ENCODE results near the gene PIGN.

Gene PIGN

GRCh38 chr18:62106271-62106670 lies 80.6 kb downstream of the PIGN start:
- Mint-ChIP-seq H3K36me3 (ENCODE audit: low read depth) (peaks cover 33% of the 10 kb centered on the region), H3K9me3 (no peaks in the 10 kb centered on the region), H3K4me3 (no peak overlapping the region), H3K4me1 (ENCODE audit: low read depth) (peaks cover 5% of the 10 kb centered on the region), H3K27ac (no peak overlapping the region), H3K27me3 (no peaks in the 10 kb centered on the region)
- no peak for DNase-seq

GRCh38 chr18:62105376-62105775 lies 81.5 kb downstream of the PIGN start:
- no peak overlapping the region for H3K4me3 Mint-ChIP-seq
- H3K9me3 Mint-ChIP-seq = no peaks in the 10 kb centered on the region
- H3K4me1 Mint-ChIP-seq (ENCODE audit: low read depth) = peaks cover 7% of the 10 kb centered on the region
- DNase-seq = no peak
- no peaks in the 10 kb centered on the region for H3K27me3 Mint-ChIP-seq
- H3K36me3 Mint-ChIP-seq (ENCODE audit: low read depth) = peaks cover 41% of the 10 kb centered on the region
- H3K27ac Mint-ChIP-seq = no peak overlapping the region

GRCh38 chr18:62102221-62102620 lies 84.6 kb downstream of the PIGN start:
- H3K36me3 Mint-ChIP-seq (ENCODE audit: low read depth) = peaks cover 63% of the 10 kb centered on the region
- H3K4me3 Mint-ChIP-seq = no peak overlapping the region
- H3K27ac Mint-ChIP-seq = no peak overlapping the region
- H3K27me3 Mint-ChIP-seq = no peaks in the 10 kb centered on the region
- peaks cover 4% of the 10 kb centered on the region for H3K9me3 Mint-ChIP-seq
- no peak for DNase-seq
- peaks cover 7% of the 10 kb centered on the region for H3K4me1 Mint-ChIP-seq (ENCODE audit: low read depth)

GRCh38 chr18:62101321-62101721 lies 85.5 kb downstream of the PIGN start:
- H3K4me1 Mint-ChIP-seq (ENCODE audit: low read depth) = peaks cover 7% of the 10 kb centered on the region
- H3K36me3 Mint-ChIP-seq (ENCODE audit: low read depth) = peaks cover 61% of the 10 kb centered on the region
- peaks cover 4% of the 10 kb centered on the region for H3K9me3 Mint-ChIP-seq
- no peak overlapping the region for H3K4me3 Mint-ChIP-seq
- no peak for DNase-seq
- no peaks in the 10 kb centered on the region for H3K27me3 Mint-ChIP-seq
- H3K27ac Mint-ChIP-seq = no peak overlapping the region

GRCh38 chr18:62098960-62099359 lies 87.9 kb downstream of the PIGN start:
- Mint-ChIP-seq H3K9me3 (peaks cover 4% of the 10 kb centered on the region), H3K27ac (no peak overlapping the region), H3K4me1 (ENCODE audit: low read depth) (peaks cover 12% of the 10 kb centered on the region), H3K36me3 (ENCODE audit: low read depth) (peaks cover 58% of the 10 kb centered on the region), H3K27me3 (no peaks in the 10 kb centered on the region), H3K4me3 (no peak overlapping the region)
- DNase-seq = no peak

- H3K9me3 Mint-ChIP-seq = peaks cover 4% of the 10 kb centered on the region
- H3K4me3 Mint-ChIP-seq = no peak overlapping the region
- H3K36me3 Mint-ChIP-seq (ENCODE audit: low read depth) = peaks cover 58% of the 10 kb centered on the region
- H3K27me3 Mint-ChIP-seq = no peaks in the 10 kb centered on the region
- H3K27ac Mint-ChIP-seq = no peak overlapping the region
- no peak for DNase-seq
- H3K4me1 Mint-ChIP-seq (ENCODE audit: low read depth) = peaks cover 12% of the 10 kb centered on the region
These were observed 89.2 kb downstream of the PIGN start for GRCh38 chr18:62097698-62098097.

GRCh38 chr18:62091487-62092120 lies 95.3 kb downstream of the PIGN start:
- H3K4me3 Mint-ChIP-seq = no peak overlapping the region
- no peaks in the 10 kb centered on the region for H3K9me3 Mint-ChIP-seq
- H3K27me3 Mint-ChIP-seq = no peaks in the 10 kb centered on the region
- H3K4me1 Mint-ChIP-seq (ENCODE audit: low read depth) = peaks cover 28% of the 10 kb centered on the region
- no peak overlapping the region for H3K27ac Mint-ChIP-seq
- H3K36me3 Mint-ChIP-seq (ENCODE audit: low read depth) = peaks cover 22% of the 10 kb centered on the region
- no peak for DNase-seq

GRCh38 chr18:62089174-62089573 lies 97.7 kb downstream of the PIGN start:
- no peak for DNase-seq
- H3K27me3 Mint-ChIP-seq = no peaks in the 10 kb centered on the region
- H3K4me3 Mint-ChIP-seq = no peak overlapping the region
- no peaks in the 10 kb centered on the region for H3K9me3 Mint-ChIP-seq
- H3K27ac Mint-ChIP-seq = no peak overlapping the region
- peaks cover 31% of the 10 kb centered on the region for H3K4me1 Mint-ChIP-seq (ENCODE audit: low read depth)
- peaks cover 33% of the 10 kb centered on the region for H3K36me3 Mint-ChIP-seq (ENCODE audit: low read depth)

- Mint-ChIP-seq H3K36me3 (ENCODE audit: low read depth) (peaks cover 37% of the 10 kb centered on the region), H3K4me3 (no peak overlapping the region), H3K9me3 (no peaks in the 10 kb centered on the region), H3K4me1 (ENCODE audit: low read depth) (peaks cover 31% of the 10 kb centered on the region), H3K27ac (no peak overlapping the region), H3K27me3 (no peaks in the 10 kb centered on the region)
- no peak for DNase-seq
These were observed 98.7 kb downstream of the PIGN start for GRCh38 chr18:62088156-62088555.

- Mint-ChIP-seq H3K27me3 (no peaks in the 10 kb centered on the region), H3K36me3 (ENCODE audit: low read depth) (peaks cover 44% of the 10 kb centered on the region), H3K4me3 (no peak overlapping the region), H3K27ac (no peak overlapping the region), H3K9me3 (no peaks in the 10 kb centered on the region), H3K4me1 (ENCODE audit: low read depth) (peaks cover 33% of the 10 kb centered on the region)
- DNase-seq = no peak
These were observed 101.1 kb downstream of the PIGN start for GRCh38 chr18:62085756-62086155.

- Mint-ChIP-seq H3K4me3 (no peak overlapping the region), H3K4me1 (ENCODE audit: low read depth) (peaks cover 13% of the 10 kb centered on the region), H3K27me3 (no peaks in the 10 kb centered on the region), H3K36me3 (ENCODE audit: low read depth) (peaks cover 38% of the 10 kb centered on the region), H3K9me3 (no peaks in the 10 kb centered on the region), H3K27ac (no peak overlapping the region)
- no peak for DNase-seq
These were observed 105.0 kb downstream of the PIGN start for GRCh38 chr18:62081761-62082294.

GRCh38 chr18:62081248-62081647 lies 105.6 kb downstream of the PIGN start:
- peaks cover 9% of the 10 kb centered on the region for H3K4me1 Mint-ChIP-seq (ENCODE audit: low read depth)
- no peak overlapping the region for H3K4me3 Mint-ChIP-seq
- peaks cover 34% of the 10 kb centered on the region for H3K36me3 Mint-ChIP-seq (ENCODE audit: low read depth)
- no peak for DNase-seq
- H3K27ac Mint-ChIP-seq = no peak overlapping the region
- H3K9me3 Mint-ChIP-seq = no peaks in the 10 kb centered on the region
- H3K27me3 Mint-ChIP-seq = no peaks in the 10 kb centered on the region

- H3K27ac Mint-ChIP-seq = no peak overlapping the region
- H3K36me3 Mint-ChIP-seq (ENCODE audit: low read depth) = peaks cover 25% of the 10 kb centered on the region
- no peaks in the 10 kb centered on the region for H3K9me3 Mint-ChIP-seq
- no peak for DNase-seq
- no peaks in the 10 kb centered on the region for H3K27me3 Mint-ChIP-seq
- peaks cover 2% of the 10 kb centered on the region for H3K4me1 Mint-ChIP-seq (ENCODE audit: low read depth)
- no peak overlapping the region for H3K4me3 Mint-ChIP-seq
These were observed 106.5 kb downstream of the PIGN start for GRCh38 chr18:62080172-62080900.

- no peak for DNase-seq
- no peaks in the 10 kb centered on the region for H3K4me1 Mint-ChIP-seq (ENCODE audit: low read depth)
- no peaks in the 10 kb centered on the region for H3K27me3 Mint-ChIP-seq
- no peak overlapping the region for H3K4me3 Mint-ChIP-seq
- H3K27ac Mint-ChIP-seq = no peak overlapping the region
- H3K36me3 Mint-ChIP-seq (ENCODE audit: low read depth) = peaks cover 35% of the 10 kb centered on the region
- no peaks in the 10 kb centered on the region for H3K9me3 Mint-ChIP-seq
These were observed 113.2 kb downstream of the PIGN start for GRCh38 chr18:62073461-62074281.
